Measurements from ENCODE around the gene CLMP.
"Not testable (repeated sequence)": the region's sequence is repeated elsewhere in the genome, so short reads cannot be mapped to it uniquely, and the experiment has no call there.

Gene CLMP

DNA sequence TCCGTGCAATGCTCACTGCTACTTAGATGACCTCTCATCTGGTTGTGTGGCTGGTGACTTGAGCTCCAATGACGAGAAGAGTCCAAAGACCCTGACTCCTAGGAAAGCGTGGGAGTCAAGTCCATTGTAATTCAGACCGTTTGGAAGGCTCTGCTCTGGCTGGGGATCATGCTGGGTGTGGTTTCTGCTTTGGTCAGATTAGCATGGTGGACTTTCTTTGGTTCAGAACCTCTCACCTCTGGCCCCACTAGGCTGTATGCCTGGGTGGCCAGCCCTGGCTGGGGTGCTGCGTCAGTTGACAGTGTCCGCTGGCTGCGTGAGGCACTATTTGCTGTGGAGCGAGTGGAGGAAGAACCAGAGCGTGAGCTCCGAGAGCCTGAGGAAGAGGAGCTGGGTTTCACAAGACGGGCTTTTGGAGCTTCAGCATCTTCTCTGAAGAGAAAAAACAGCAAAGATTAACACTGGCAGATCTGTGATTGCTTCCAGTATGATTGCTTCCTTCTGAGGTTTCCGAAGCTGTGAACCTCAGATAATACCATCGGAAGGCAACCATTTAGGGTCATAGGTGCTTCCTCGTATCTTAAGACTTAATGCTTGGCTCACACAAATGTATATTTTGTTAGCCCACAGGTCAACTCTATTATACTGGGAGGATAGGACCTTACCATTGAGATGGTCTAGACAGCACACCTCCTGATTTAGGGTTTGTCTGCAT, 121.5 kb downstream of the CLMP start:
- no peak for DNase-seq

DNA sequence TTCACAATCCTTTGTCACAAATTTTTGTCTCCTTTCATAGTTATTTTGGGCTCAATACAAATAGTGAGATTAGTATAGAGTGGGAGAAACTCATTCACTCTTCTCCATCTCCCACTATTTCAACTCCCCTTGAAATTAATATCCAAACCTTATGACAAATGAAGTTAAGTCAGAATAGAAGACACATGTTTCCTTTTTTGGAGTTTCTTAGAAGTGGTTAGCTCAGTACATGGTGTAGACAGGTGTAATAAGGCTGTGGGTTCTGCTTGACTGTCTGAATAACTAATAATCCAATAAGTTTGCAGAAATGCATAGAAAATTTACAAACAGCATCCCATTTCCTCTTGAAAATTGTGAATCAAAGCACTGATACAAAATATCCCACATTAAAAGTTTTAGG, 122.3 kb downstream of the CLMP start:
- DNase-seq: no peak

GRCh38 chr11:123072332-123072761, 122.7 kb downstream of the CLMP start:
- no peak for DNase-seq

DNA sequence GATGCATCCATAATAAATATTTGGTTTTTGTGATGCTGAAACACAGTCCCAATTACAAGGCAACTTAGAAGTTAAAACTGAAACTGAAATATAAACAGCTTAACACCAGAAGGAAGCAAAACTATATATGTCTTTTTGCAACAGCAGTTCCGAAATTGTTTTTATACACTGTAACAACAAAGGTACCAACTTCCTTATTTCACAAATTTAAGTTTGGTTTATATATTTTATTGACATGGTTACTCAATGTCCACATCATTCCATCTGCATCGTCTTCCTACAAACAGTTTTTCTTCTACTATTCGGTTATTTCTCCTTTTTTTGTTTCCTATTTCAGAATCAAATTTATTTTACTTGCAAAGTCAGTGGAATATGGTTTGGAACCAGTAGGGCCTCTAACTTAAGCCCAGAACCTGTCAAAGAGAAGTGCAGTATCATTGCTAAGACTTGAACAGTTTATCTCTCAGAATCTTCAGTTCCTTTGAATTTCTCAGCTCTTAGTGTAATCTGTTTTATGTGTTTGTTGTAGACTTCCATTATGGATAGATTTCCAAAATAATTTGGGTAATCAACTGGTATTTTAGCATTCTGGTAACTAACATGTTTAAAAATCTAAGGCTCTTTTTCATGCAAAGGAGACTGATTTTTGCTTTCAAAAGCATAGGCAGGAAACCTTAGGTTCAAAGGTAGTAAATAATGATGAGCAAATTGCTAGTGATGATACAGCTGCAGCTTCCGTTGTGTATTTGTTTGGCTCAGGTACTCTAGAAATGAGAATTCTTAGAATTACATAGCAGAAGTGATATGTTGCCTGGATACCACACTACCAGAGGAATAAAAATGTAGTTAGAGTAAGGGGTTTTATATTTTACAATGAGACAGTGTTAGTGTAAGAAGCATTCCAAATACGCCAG, 124.9 kb downstream of the CLMP start:
- DNase-seq: peak in 1 of 5 experiments; percentile 91

GRCh38 chr11:123065621-123066020, 129.4 kb downstream of the CLMP start:
- no peak for DNase-seq

DNA sequence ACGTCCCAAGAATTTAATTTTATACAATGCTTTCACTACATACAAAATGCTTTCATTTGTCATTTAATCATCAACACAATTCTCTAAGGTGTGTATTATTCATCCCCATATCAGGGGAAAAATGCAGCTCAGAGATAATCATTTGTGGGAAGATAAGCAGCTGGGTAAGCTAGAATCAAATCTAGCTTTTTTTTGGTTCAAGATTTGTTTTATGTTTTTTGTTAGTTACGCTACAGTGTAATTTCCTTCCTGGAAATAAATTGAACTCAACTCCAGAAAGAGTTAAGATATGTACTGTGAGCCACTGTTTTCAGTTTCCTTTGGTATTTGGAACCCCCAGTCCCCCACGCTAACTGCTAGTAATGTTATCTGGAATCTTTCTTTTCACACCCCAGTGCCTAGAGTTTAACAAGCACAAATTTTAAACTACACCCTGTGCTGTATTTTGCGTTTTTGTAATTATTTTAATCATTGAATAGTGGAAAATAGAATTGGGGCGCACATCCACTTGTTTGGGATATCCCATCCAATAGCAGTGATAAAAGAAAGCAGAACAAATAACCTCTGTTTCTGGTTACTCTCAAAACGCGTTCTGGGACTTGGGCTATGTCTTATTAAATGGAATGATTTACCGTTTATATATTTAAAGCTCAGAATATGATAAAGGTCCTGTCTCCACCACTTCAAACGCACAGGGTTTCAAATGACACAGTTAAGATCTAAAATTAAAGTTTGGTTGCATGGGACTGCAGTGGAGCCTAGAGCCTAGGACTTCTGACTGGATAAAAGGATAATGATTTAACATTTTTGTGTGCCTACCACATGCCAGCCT, 131.0 kb downstream of the CLMP start:
- DNase-seq: peak in 1 of 5 experiments; percentile 62

DNA sequence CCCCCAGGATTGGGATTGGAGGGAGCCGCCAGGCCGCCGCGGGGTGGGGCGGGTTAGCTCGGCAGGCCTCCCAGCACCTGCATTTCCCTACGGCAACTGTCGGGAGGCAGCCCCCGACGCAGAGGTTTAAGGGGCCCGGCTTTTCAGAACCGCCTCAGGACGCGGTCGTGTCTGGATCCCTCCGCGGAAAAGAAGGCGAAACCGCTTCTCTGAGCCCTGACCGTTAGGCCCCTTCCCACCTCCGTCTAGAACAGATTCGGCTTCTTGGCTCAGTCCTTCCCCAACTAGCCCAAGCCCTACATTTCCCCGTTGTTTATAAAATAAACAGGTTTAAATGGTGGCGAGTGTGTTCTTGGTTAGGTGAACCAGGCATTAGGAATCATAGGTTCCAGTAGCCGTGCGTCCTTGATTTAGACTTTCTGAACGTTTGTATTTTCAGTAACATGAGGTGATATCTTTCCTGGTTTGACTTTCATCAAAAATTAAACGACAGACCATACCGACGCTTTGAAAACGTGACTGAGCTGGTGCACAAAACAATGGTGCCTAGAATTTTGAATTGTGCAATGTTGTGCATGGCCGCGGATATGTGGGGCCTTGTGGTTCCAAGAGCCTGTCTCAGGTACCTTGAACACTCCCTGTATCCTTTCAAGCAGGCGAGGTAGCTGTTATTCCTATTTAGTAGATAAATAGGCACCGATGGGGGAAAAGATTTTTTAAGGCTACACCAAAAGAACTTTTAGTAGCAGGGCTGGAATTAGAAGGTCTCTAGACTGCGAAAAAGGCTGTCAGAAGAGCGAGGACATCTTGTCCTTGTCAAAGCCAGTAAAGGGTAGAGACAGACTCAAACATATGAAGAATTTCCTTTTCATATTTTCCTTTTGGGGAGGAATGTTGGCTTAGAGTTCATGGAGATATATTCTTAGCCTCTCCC, 131.9 kb downstream of the CLMP start:
- peak in 2 of 5 experiments; percentile 37 to 82 for DNase-seq

- peak; percentile 98 to 100 (median 100) for DNase-seq
Measured at GRCh38 chr11:123062158-123062891, 132.7 kb downstream of the CLMP start.

GRCh38 chr11:123061403-123062157, 133.5 kb downstream of the CLMP start, which contains the start of gene HSPA8:
HSPA8 (minus strand) TSS chr11:123062136; CDS start chr11:123061324, 812 bp downstream.
- DNase-seq: peak; percentile 24 to 78 (median 54)

DNA sequence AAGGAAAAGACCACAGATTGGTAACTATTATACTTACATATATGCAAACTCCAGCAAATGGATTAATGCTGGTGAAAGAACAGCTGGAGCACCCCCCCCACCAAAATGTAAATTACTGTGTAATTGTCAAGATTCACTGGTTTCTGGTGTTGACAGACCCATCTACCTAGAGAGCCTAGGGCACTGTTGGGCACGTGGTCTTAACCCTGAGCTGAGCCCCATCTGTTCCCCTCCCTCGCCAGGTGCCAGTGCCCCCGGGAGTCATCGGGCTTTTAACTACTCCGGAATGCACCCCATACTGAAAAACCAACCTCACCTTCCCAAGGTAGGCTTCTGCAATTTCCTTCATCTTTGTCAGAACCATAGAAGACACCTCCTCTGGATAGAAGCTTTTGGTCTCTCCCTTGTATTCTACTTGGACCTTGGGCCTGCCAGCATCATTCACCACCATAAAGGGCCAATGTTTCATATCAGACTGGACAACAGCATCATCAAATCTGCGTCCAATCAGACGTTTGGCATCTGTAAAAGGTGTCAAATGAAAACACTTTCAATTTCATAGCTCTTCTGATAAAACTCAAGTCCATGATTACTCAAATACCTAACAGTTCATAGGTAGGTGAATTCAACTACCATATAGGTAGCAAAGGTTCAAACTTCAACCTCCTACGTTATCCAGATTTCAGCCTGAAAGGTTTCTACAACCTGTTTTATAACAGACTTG, 134.6 kb downstream of the CLMP start:
- no peak for DNase-seq

DNA sequence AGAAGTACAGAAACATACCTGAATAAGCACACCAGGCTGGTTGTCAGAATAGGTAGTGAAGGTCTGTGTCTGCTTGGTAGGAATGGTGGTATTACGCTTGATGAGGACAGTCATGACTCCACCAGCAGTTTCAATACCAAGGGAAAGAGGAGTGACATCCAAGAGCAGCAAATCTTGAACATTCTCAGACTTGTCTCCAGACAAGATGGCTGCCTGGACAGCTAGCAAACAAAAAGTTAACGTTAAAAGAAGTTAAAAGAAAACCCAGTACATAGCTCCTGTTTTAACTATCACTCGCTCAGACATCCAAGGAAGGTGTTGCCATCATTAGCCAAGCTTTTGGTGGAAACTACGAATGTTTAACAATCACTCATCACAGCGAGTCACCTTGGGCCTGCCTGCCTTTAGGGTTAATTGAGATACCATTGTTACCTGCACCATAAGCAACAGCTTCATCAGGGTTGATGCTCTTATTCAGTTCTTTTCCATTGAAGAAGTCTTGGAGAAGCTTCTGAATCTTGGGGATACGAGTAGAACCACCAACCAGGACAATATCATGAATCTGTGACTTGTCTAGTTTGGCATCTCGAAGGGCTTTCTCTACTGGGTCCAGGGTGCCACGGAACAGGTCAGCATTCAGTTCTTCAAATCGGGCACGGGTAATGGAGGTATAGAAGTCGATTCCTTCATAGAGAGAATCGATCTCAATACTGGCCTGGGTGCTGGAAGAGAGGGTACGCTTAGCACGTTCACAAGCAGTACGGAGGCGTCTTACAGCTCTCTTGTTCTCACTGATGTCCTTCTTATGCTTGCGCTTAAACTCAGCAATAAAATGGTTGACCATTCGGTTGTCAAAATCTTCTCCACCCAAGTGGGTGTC, 135.8 kb downstream of the CLMP start:
- DNase-seq: not testable (repeated sequence)

GRCh38 chr11:123057661-123058305, 137.3 kb downstream of the CLMP start:
- no peak for DNase-seq

DNA sequence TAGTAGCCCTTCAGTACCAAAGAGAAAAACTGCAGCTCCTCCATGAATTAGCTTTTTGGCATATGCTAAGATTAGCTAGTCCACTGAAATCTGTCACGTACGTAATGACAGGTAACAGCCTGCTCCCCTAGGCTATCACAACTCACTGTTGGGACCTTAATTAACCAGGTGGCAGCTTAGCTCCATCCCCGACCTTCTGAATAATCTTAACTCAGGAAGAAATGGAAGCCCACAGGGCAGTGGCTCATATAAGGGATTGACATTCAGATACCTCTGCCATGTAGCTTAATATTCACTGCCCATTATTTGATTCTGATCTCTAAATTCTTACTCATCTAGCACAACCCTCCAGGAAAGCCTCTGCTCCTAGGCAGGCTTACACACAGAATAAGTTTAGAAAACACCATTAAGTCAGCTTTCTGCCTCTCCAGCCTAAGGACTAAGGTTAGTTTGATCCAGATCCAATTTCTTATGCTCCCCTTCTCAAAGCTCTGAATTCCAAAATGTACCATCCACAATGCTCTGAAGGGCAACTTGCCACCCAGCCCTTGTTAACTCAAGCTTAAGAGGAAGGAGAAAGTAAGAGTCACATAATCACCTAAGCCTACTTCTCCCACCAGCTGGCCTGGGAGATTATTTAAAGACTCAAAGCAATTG, 138.1 kb downstream of the CLMP start:
- DNase-seq: no peak

GRCh38 chr11:123055191-123055901, 139.7 kb downstream of the CLMP start:
- DNase-seq: no peak

GRCh38 chr11:123054301-123055065, 140.6 kb downstream of the CLMP start:
- DNase-seq: peak in 2 of 5 experiments; percentile 53 to 76
